Endometrial microvascular endothelial cells (primary cell): ENCODE data around the gene PNPLA2. TPM values are rescaled to one million over a fixed set of nuclear protein-coding genes. Genes with fewer than 3 reads are reported as not detected.

ENCODE experiments used
- in situ Hi-C: cut with HindIII; loops from 2 replicates; pipeline ENCODE4 v1.10.0; 2017; ENCODE audit warnings: low sequenced_read_pairs, low pct_unique_long_range_greater_than_20kb; ENCODE audit errors: inconsistent ontology term
- total RNA-seq: library from RNA; depleted of rRNA; stranded (reverse); fragments of >200 nt; gene quantifications from one replicate; pipeline ENCODE4 v1.2.3, GENCODE V29; 2015; ENCODE audit errors: inconsistent ontology term

PNPLA2 gene
- total RNA-seq, 1 donor from 2014 or later, result 11.1 TPM

- in situ Hi-C loops, result no loop called here
These were observed 44.6 kb downstream of the PNPLA2 start for GRCh38 chr11:863023-863909.

- in situ Hi-C loops, result no loop called here
These were observed 45.5 kb downstream of the PNPLA2 start for GRCh38 chr11:863910-864827.

- in situ Hi-C loops, result no loop called here
These were observed 46.2 kb downstream of the PNPLA2 start for GRCh38 chr11:864898-865297.

- in situ Hi-C loops, result no loop called here
These were observed 47.0 kb downstream of the PNPLA2 start for GRCh38 chr11:865462-866430.

GRCh38 chr11:866481-866880 is 47.8 kb downstream of the PNPLA2 start:
- in situ Hi-C loops, result no loop called here

- in situ Hi-C loops, result no loop called here
These were observed 49.2 kb downstream of the PNPLA2 start for GRCh38 chr11:867856-868358.

GRCh38 chr11:868394-868793 is 49.7 kb downstream of the PNPLA2 start:
- in situ Hi-C loops, result no loop called here

GRCh38 chr11:868802-869201 is 50.1 kb downstream of the PNPLA2 start:
- in situ Hi-C loops, result no loop called here

GRCh38 chr11:869399-870126 is 50.8 kb downstream of the PNPLA2 start:
- in situ Hi-C loops, result no loop called here

- in situ Hi-C loops, result no loop called here
These were observed 51.4 kb downstream of the PNPLA2 start for GRCh38 chr11:870127-870413.

- in situ Hi-C loops, result no loop called here
These were observed 51.7 kb downstream of the PNPLA2 start for GRCh38 chr11:870418-870817.

GRCh38 chr11:871472-871871 is 52.8 kb downstream of the PNPLA2 start:
- in situ Hi-C loops, result no loop called here

GRCh38 chr11:872799-873198 is 54.1 kb downstream of the PNPLA2 start:
- in situ Hi-C loops, result no loop called here

GRCh38 chr11:873706-874105 is 55.0 kb downstream of the PNPLA2 start:
- in situ Hi-C loops, result no loop called here
